Amygdala (tissue), 56 donors: Measurements from ENCODE around the gene PTGS1.
"Not testable (repeated sequence)": the region's sequence is repeated elsewhere in the genome, so short reads cannot be mapped to it uniquely, and the experiment has no call there.

Experiments
- DNase-seq, 56 donors: peaks; one replicate each; lab custom pipeline; 2025; lab: John Stamatoyannopoulos, UW

Gene PTGS1

DNA sequence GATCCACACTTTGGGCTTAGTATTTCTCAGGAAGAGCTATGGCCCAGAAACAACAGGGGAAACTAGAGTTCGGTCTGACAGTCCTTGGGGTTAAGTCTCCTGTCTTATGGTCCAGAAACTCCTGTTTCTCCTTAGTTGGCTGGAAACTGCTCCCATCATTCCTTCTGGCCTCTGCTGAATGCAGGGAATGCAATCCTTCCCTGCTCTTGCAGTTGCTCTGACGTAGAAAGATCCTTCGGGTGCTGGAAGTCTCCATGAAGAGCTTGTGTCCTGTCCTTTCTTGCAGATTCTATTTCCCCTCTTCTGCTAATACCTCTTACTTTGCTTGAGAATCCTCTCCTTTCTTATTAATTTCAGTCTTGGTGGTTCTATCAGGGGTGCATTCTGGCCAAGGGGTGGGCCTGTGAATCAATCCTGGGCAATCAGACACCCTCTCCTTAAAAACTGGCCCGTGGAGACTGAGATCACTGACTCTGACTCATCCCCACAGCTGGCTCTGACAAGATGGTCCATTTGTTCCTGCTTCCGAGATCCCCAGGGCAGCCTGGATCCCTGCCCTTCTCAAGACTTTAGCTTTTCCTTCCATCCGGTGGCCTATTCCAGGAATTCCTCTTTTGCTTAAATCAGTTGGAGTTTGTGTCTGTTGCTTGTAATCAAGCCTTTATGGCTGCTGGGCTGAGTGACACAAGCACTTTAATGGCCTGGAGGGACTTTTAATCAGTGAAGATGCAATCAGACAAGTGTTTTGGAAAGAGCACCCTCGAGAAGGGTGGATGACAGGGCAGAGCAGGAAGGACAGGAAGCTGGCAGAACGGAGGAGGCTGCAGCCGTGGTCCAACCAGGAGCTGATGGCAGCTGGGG, 23.7 kb downstream of the PTGS1 start:
- DNase-seq = no peak

- DNase-seq = no peak
Observed at GRCh38 chr9:122396614-122397148, 25.9 kb downstream of the PTGS1 start.

DNA sequence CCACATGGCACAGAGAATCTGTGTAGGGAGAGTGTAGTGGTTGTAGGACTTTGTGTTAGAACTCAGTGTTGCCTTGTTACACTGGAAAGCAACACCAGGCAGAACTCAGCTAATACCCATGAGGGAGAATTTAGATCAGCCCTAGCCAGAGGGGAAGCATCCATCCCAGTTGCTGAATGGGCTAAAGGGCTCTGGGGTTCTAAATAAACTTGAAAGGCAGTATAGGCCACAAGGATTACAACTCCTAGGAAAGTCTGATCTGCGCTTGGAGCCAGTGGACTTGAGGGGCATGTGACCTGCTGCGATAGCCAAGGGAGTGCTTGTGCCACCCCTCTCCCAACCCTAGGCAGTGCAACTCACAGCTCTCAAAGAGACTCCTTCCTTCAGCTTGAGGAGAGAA, 26.9 kb downstream of the PTGS1 start:
- DNase-seq = no peak

GRCh38 chr9:122398371-122398924, 27.6 kb downstream of the PTGS1 start:
- DNase-seq = no peak

GRCh38 chr9:122401896-122402295, 31.1 kb downstream of the PTGS1 start:
- DNase-seq = no peak

- no peak for DNase-seq
Observed at GRCh38 chr9:122402403-122402871, 31.6 kb downstream of the PTGS1 start.

DNA sequence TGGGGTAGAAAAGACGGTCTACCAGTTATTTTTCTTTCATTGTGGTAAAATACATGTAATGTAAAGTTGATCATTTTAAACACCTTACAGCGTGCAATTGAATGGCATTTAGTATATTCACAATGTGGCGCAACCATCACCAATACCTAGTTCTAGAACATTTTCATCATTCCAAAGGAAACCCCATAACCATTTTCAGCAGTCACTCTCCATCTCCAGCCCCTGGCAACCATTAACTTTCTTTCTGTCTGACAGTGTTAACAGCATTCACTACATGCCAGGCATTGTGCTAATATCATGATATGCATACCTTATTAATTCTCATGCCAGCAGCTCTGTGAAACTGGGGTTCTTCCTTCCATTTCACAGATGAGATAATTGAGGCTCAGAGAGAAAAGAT, 32.0 kb downstream of the PTGS1 start:
- DNase-seq = no peak

GRCh38 chr9:122403381-122404000, 32.7 kb downstream of the PTGS1 start:
- DNase-seq = no peak

DNA sequence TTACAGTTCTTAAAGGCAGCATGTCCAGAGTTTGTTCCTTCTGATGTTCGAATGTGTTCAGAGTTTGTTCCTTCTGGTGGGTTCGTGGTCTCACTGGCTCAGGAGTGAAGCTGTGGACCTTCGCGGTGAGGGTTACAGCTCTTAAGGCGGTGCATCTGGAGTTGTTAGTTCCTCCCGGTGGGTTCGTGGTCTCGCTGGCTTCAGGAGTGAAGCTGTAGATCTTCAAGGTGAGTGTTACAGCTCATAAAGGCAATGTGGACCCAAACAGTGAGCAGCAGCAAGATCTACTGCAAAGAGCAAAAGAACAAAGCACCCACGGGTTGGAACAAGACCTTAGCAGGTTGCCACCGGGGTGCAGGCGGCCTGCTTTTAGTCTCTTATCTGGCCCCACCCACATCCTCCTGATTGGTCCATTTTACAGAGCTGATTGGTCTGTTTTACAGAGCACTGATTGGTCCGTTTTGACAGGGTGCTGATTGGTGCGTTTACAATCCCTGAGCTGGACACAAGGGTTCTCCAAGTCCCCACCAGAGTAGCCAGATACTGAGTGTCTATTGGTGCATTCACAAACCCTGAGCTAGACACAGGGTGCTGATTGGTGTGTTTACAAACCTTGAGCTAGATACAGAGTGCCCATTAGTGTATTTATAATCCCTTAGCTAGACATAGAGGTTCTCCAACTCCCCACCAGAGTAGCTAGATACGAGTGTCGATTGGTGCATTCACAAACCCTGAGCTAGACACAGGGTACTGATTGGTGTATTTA, 34.7 kb downstream of the PTGS1 start:
- DNase-seq = not testable (repeated sequence)

- no peak for DNase-seq
Observed at GRCh38 chr9:122406070-122406890, 35.5 kb downstream of the PTGS1 start.

DNA sequence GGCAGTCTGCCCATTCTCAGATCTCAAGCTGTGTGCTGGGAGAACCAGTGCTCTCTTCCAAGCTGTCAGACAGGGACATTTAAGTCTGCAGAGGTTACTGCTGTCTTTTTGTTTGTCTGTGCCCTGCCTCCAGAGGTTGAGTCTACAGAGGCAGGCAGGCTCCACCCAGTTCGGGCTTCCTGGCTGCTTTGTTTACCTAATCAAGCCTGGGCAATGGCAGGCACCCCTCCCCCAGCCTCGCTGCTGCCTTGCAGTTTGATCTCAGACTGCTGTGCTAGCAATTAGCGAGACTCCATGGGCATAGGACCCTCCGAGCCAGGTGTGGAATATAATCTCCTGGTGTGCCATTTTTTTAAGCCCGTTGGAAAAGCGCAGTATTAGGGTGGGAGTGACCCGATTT, 43.3 kb downstream of the PTGS1 start:
- not testable (repeated sequence) for DNase-seq

- no peak for DNase-seq
Observed at GRCh38 chr9:122418016-122418415, 47.2 kb downstream of the PTGS1 start.

DNA sequence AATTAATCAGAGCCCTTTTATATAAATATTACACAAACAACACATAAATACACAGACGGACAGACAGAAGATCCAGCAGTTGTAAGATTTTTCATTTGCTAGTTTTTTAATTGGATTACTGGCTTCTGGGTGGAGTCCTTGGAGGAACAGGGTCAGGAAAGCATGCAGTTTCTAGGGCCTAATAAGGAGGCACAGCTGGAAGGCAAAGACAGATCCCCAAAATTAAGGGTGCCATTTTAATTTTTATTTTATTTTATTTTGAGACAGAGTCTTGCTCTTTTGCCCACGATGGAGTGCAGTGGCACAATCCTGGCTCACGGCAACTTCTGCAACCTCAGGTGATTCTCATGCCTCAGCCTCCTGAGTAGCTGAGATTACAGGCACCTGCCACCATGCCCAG, 49.5 kb downstream of the PTGS1 start:
- no peak for DNase-seq

- no peak for DNase-seq
Observed at GRCh38 chr9:122425087-122425486, 54.3 kb downstream of the PTGS1 start.

GRCh38 chr9:122426723-122427122, 55.9 kb downstream of the PTGS1 start:
- no peak for DNase-seq

DNA sequence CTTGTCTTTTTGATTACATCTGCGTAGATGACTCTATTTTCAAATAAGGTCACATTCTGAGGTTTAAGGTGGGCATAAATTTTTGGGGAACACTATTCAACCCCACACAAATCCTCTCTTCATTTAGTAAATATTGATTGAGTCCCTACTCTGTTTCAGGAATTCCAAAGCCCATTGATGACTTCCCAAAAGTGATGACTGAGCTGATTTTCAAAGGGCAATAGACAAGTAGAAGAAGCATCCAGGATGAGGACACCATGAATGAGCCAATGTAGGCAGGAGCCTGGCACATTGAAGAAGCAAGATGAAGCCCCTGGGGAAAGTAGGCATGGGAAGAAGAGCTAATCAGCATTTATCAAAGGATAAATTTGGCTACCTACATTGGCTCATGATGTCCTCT, 71.7 kb downstream of the PTGS1 start:
- no peak for DNase-seq

DNA sequence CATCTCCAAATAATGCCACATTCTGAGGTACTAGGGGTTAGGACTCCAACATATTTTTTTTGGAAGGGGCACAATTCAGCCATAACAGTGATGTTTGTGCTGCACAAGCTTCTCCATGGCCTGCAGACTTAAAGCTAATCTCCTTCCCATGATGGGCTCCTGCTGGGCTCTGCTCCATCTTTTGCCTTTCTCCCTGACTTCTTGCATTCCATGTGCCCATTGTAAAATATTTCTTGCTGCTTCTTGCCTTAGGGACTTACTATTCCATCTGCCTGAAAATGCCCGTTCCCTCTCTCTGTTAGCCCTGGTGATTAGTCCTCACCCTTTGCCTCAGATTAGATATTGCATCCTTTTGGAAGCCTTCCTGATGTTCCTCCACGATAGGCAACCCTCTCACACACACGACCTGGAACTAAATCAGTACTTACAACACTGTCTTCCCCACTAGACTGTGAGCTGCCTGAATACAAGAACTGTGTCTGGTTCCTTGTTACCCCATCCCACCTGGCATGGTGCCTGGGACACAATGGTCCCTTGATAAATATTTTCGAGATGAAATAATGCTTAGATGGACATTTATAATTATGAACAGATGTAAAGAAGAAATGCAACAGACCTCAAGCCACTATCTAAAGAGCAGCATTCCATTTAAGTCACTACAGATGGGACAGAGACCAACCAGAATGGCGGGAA, 73.4 kb downstream of the PTGS1 start:
- DNase-seq = no peak
